ENCODE measurements around the gene SLC9A5. TPM values are rescaled to one million over a fixed set of nuclear protein-coding genes. Genes with fewer than 3 reads are reported as not detected.

Gene SLC9A5
- polyA plus RNA-seq, 1 donor (not counting 4 experiments of a cell fraction or from before 2014, with no cell fraction given): 0.51 TPM

DNA sequence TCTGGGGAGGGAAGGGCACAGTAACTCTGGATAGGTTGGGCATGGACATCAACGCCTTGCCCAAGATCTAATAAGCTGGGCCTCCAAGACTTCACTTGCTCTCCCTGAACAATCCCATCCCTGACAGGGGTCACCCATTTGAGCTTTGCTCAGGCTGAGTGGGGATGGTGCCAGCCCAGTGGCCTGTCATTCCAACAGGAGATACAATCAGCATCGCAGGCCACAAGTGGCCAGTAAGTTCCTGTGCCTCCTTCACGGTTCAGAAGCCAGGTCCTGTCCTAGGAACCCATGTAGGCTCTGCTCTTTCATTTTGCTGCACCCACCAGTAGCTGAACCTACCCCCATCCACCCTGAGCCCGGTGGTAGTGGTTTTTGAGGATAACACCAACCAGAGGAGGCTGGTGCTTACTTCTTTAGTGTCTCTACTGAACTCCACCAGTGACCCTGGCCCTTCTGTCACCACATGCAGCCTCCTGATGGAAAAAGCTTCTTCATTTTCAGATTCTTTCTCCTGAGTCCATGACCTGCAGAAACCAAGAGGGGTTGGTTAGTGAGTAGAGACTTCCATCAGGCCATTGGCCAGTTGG is 45.5 kb downstream of the SLC9A5 start:
- H3K27ac ChIP-seq (ENCODE audit: control insufficient read depth, insufficient read depth, low read length): no peak overlapping the region
- DNase-seq (ENCODE audit: low read depth, low spot score): no peak
- no peak for FAIRE-seq
- H3K27me3 ChIP-seq (ENCODE audit: control insufficient read depth, extremely low read depth, insufficient read depth, low read length): peaks cover 45% of the 10 kb centered on the region
- dilution Hi-C loops (cut with MboI; ENCODE audit: extremely low pct_ligation_motif_present, low sequenced_read_pairs): no loop called here
- H3K4me3 ChIP-seq (ENCODE audit: control insufficient read depth in 2 of 3, extremely low read depth in 1 of 3, insufficient read depth in 2 of 3, low read depth in 1 of 3, low read length in 3 of 3): no peak overlapping the region
- H3K36me3 ChIP-seq (ENCODE audit: control insufficient read depth in 2 of 2, extremely low read depth in 1 of 2, insufficient read depth in 2 of 2, low read length in 2 of 2): no peaks in the 10 kb centered on the region
- TF ChIP-seq EZH2 (IDR thresholded peaks at IDR 0.05; ENCODE audit: low read length): no peak
- TF ChIP-seq, protein P1, sequence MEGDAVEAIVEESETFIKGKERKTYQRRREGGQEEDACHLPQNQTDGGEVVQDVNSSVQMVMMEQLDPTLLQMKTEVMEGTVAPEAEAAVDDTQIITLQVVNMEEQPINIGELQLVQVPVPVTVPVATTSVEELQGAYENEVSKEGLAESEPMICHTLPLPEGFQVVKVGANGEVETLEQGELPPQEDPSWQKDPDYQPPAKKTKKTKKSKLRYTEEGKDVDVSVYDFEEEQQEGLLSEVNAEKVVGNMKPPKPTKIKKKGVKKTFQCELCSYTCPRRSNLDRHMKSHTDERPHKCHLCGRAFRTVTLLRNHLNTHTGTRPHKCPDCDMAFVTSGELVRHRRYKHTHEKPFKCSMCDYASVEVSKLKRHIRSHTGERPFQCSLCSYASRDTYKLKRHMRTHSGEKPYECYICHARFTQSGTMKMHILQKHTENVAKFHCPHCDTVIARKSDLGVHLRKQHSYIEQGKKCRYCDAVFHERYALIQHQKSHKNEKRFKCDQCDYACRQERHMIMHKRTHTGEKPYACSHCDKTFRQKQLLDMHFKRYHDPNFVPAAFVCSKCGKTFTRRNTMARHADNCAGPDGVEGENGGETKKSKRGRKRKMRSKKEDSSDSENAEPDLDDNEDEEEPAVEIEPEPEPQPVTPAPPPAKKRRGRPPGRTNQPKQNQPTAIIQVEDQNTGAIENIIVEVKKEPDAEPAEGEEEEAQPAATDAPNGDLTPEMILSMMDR (optimal IDR thresholded peaks at IDR 0.05 in 1 of 3, IDR thresholded peaks at IDR 0.05 in 1 of 3, conservative IDR thresholded peaks at IDR 0.05 in 1 of 3; ENCODE audit: extremely low read depth in 1 of 3, insufficient read depth in 2 of 3, low read length in 3 of 3): no peak
- no peaks in the 10 kb centered on the region for H3K4me1 ChIP-seq (ENCODE audit: control insufficient read depth, extremely low read depth, insufficient read depth, low read length)
- H3K79me2 ChIP-seq (ENCODE audit: control insufficient read depth, insufficient read depth, low read length): no peaks in the 10 kb centered on the region
- H4K20me1 ChIP-seq (ENCODE audit: control insufficient read depth, extremely low read depth, insufficient read depth, low read length): no peaks in the 10 kb centered on the region
- H3K9me3 ChIP-seq (ENCODE audit: control insufficient read depth, low read depth, low read length): no peaks in the 10 kb centered on the region
- H3K9me1 ChIP-seq (ENCODE audit: control insufficient read depth, extremely low read depth, insufficient read depth, low read length): no peaks in the 10 kb centered on the region
- H3K9ac ChIP-seq (ENCODE audit: control insufficient read depth, extremely low read depth, insufficient read depth, low read length): no peak overlapping the region
- no peak overlapping the region for H3K4me2 ChIP-seq (ENCODE audit: control insufficient read depth, extremely low read depth, insufficient read depth, low read depth, low read length)
- H2AFZ ChIP-seq (ENCODE audit: control insufficient read depth, low read length): no peak overlapping the region

DNA sequence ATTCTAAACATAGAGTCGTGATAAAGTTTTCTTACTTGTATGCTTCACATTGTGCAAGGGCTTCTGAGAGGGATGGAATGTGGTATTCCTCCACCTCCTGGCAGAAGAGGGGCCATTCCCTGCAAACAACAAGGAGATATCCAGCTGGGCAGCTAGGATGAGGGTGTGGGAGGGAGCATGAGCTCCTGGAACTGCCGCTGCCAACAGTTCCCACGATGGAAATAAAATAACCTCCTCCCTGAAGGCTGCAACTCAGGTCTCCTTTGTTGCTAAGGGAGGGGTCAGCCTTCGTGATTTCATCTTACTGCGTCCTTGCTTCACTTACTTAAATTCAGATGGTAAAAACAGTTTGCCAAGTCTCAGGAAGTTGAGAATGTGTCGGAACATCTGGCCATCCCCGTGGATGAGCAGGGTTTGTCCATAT is 46.2 kb downstream of the SLC9A5 start:
- dilution Hi-C loops (cut with MboI; ENCODE audit: extremely low pct_ligation_motif_present, low sequenced_read_pairs): no loop called here
- FAIRE-seq: no peak

More for the DNA sequence above, 46.2 kb downstream of the SLC9A5 start:
- DNase-seq (ENCODE audit: low read depth, low spot score): no peak
- no peak overlapping the region for H3K4me3 ChIP-seq (ENCODE audit: control insufficient read depth in 2 of 3, extremely low read depth in 1 of 3, insufficient read depth in 2 of 3, low read depth in 1 of 3, low read length in 3 of 3)
- H3K79me2 ChIP-seq (ENCODE audit: control insufficient read depth, insufficient read depth, low read length): no peaks in the 10 kb centered on the region
- no peak overlapping the region for H2AFZ ChIP-seq (ENCODE audit: control insufficient read depth, low read length)
- no peak overlapping the region for H3K4me2 ChIP-seq (ENCODE audit: control insufficient read depth, extremely low read depth, insufficient read depth, low read depth, low read length)
- H3K27ac ChIP-seq (ENCODE audit: control insufficient read depth, insufficient read depth, low read length): no peak overlapping the region
- no peaks in the 10 kb centered on the region for H3K9me3 ChIP-seq (ENCODE audit: control insufficient read depth, low read depth, low read length)
- no peaks in the 10 kb centered on the region for H3K4me1 ChIP-seq (ENCODE audit: control insufficient read depth, extremely low read depth, insufficient read depth, low read length)
- no peak overlapping the region for H3K9ac ChIP-seq (ENCODE audit: control insufficient read depth, extremely low read depth, insufficient read depth, low read length)
- H4K20me1 ChIP-seq (ENCODE audit: control insufficient read depth, extremely low read depth, insufficient read depth, low read length): no peaks in the 10 kb centered on the region
- H3K36me3 ChIP-seq (ENCODE audit: control insufficient read depth in 2 of 2, extremely low read depth in 1 of 2, insufficient read depth in 2 of 2, low read length in 2 of 2): no peaks in the 10 kb centered on the region
- TF ChIP-seq, protein P1 (optimal IDR thresholded peaks at IDR 0.05 in 1 of 3, IDR thresholded peaks at IDR 0.05 in 1 of 3, conservative IDR thresholded peaks at IDR 0.05 in 1 of 3; ENCODE audit: extremely low read depth in 1 of 3, insufficient read depth in 2 of 3, low read length in 3 of 3): no peak
- no peak for TF ChIP-seq EZH2 (IDR thresholded peaks at IDR 0.05; ENCODE audit: low read length)
- peaks cover 48% of the 10 kb centered on the region for H3K27me3 ChIP-seq (ENCODE audit: control insufficient read depth, extremely low read depth, insufficient read depth, low read length)
- H3K9me1 ChIP-seq (ENCODE audit: control insufficient read depth, extremely low read depth, insufficient read depth, low read length): no peaks in the 10 kb centered on the region
